Muscle of back (tissue), 11 donors: ENCODE results near the gene NFIB. TPM values are rescaled to one million over a fixed set of nuclear protein-coding genes. Genes with fewer than 3 reads are reported as not detected.
A peak's percentile ranks its signal among the peaks of the same experiment; 100 is the strongest.

ENCODE experiments used
- DNase-seq, 3 donors: peaks; one replicate each; pipeline versions ENCODE4 v3.0.0 to v3.0.0-alpha.2; 2013
- polyA plus RNA-seq, 10 donors: library from polyadenylated mRNA; unstranded; fragments of 120-200 nt; gene quantifications; one replicate each; pipeline ENCODE4 v1.2.1, GENCODE V29; 2013; ENCODE audit not compliant: insufficient read length in 10 of 10

The NFIB gene
- polyA plus RNA-seq, 10 donors = 78.5 to 107 (median 97.9) TPM

DNA sequence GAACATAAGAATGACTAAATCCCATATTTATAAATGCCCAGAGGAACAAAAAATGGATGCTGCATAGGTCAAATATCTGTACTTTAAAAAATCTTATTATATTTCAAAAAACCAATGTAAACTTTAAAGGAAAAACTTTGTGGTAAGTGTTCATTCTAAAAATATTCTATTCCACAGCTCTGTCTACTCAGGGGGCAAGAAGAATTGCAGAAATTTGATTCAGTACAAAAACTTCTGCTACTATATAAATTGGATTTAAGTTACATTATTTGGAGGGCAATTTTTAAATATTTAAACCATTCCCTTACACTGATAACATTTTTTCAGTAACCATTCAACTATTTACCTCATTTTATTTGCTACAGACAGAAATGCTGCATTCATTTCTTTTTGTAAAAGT lies 32.1 kb downstream of the NFIB start:
- DNase-seq = no peak

DNA sequence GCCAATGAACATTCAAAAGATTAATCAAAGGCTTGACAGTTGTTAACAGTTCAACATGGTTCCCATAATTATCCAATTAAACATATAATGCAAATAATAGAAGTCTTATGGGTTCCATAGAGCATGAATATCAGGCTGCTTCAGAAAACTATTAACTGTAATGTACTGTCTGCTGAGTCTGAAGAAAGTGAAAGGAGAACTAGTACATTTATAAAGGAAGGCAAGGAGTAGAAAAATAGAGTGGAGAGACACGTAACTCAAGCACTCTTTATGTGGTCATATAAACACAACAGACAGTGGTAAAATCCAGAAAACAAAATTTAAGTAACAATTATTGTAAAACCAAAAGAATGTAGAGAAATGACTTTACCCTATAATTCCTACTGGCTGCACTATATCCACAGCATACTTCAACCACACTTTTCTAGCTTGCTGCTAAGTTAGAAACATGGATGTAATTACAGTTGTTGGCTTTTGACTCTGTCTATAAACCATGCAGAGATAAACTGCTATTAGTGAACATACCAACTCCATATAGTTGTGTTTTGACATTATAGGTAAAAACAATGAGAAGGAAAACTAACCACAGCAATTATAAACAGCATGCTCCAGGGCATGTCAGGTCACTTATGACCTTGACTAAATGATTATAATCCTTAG lies 32.7 kb downstream of the NFIB start:
- DNase-seq = peak in 1 of 3 donors; percentile 34

DNA sequence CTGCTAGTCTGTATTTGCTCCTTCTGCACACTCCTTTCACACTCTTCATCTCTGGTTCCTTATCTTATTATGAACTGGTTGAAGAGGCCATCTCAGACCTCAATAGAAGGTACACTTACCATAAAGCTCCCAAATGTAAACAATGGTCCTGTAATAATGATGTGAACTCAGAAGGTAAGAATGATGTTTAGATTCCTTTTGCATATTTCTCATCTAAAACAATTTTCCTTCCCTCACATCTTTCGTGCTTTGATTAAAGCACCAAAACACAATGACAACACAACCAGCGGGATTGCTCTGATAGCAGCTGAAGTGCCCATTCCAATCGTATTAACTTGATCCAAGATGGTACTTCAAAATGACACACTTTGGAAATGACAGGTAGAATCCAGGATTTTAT lies 34.3 kb downstream of the NFIB start:
- no peak for DNase-seq

DNA sequence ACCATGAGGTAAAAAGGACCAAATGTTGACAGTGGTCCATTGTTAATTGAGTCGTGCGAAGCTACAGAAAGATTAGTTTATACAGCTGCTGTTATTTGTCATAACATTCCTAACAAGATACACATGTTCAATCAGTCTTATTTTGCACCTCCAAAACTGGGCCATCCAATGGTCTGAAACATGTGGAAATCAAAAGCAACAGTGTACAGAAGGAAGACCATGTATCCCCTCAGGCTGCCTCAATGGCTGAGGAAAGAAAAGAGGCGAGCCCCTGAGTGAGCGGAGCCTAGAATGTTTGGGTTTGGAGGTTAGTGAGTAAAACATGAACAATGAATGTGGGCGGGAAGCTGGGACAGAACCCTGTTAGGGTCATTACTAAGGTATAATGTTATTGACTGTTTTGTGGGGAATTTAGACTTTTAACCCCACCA lies 35.6 kb downstream of the NFIB start:
- peak in 1 of 3 donors; percentile 36 for DNase-seq

DNA sequence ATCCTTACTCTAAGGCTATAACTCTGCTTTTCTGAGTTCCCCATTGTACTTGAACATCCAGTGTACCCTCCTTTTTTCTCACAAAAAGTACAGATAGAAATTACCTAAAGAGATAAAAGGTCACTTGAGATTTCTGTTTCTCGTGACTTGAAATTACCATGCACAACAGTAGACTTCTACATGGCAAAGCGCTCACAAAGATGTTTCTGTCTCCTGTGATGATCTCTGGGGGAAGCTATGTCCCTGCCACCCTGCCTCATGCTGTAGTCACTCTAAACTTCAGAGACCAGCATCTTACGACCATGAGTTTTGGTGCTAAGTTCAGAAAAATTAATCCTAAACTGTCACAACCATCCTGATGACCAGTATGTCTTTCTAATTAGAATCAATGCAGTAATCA lies 36.2 kb downstream of the NFIB start:
- peak in 1 of 3 donors; percentile 41 for DNase-seq

DNA sequence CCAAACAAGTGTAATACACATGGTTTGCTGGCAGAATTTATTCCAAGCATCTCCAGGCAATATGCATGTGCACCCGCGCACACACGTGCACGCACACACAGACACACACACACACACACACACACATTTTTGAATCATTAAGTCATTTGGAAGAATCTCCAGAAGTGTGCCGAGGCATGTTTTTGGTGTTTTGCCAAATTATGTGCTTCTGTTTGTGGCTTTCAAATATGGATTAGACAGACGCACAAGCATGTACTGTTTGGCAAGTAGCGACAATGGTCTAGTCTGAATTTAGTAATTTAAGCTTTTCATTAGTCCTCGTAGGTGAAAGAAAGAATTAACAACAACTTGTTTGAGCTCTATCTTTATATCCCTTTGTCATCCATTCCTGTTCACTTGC lies 36.7 kb downstream of the NFIB start:
- peak; percentile 55 to 85 (median 77) for DNase-seq

DNA sequence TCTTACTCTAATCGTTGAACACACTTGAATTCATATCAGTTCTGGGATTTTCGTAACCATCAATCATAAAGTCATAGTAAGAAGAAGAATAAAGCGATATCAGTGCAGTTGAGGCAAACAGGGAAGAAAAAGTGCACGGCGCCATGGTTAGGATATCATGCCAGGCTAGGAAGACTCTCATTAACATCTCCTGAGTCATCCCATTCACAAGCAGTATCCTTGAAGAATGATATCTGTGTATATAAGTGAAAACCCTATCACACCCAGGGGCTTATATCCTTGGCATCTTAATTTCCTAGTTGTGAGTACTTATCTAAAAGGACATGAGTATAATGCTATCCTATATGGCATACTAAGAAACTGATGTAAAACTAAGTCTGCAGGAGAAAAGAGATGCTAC lies 38.6 kb downstream of the NFIB start:
- DNase-seq = no peak

DNA sequence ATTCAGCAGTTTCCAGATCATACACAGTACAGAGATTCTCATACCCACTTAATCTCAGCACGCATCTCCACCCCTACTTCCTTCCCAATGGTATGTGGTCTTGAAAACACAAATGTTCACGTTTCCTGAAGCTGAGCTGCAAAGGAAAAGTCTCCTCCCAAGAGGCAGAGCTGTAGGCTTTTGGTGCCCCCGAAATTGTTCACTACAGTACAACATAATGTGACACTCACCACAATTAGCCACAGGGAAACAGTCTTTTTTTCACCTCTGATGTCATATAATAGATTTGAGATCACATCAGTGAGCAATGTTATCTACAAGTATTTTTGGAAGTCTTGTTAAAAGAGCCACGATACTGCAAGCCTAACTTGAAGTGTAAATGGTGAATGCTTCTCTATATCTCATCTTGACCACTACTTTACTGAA lies 40.2 kb downstream of the NFIB start:
- DNase-seq = peak in 1 of 3 donors; percentile 75

DNA sequence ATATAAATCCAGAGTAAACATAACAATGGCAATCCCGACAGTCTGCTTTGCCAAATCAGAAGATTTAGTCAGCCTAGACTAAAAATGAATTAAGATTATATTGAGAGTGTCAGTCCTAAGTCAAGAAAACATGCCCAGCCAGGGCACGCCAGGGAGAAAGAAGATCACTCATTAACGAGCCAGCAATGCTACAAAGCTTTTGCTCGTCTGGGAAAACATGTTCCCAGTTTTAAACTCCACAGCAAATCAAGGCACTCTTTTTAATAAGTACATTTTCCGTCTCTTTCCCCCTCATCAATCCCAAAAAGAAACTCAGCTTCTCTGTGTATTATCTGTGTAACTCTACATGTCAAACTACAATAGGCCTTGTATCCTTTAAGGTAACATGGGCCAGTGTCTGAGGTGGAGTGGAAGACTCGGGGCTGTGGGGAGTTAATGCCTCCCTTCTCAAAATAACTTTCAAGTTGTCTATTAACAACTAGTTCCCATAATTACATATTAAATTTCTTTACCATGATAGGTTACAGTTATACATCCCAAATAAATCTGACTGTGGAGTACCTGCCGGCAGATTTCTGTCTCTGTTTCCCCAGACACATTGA lies 40.9 kb downstream of the NFIB start:
- peak in 1 of 3 donors; percentile 72 for DNase-seq

DNA sequence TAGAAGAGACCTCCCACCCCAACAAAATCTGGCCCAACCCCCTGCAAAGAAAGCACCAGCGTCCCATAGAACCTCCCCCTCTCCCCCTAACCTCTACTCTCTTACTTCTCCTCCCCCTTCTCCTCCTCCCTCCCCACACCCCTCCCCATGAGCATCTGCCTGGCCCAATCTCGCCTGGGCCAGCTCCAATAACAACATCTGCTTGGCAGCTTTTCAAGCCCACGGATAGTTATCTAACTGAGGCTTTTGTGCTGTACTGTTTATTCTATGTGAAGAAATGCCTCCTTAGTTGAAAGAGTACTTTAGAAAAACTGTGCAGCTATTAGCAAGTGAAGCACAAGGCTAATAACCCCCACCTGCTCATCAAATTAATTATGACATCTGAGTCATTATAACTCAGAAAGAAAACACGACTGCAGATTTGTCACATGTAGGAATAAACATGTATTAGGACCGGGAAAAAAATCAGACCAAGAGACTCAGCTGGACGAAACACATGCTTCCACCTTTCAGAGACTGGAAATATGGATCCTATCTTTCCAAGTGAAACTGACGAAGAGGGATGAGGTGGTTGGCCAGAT lies 42.8 kb downstream of the NFIB start:
- peak; percentile 94 to 98 (median 95) for DNase-seq

DNA sequence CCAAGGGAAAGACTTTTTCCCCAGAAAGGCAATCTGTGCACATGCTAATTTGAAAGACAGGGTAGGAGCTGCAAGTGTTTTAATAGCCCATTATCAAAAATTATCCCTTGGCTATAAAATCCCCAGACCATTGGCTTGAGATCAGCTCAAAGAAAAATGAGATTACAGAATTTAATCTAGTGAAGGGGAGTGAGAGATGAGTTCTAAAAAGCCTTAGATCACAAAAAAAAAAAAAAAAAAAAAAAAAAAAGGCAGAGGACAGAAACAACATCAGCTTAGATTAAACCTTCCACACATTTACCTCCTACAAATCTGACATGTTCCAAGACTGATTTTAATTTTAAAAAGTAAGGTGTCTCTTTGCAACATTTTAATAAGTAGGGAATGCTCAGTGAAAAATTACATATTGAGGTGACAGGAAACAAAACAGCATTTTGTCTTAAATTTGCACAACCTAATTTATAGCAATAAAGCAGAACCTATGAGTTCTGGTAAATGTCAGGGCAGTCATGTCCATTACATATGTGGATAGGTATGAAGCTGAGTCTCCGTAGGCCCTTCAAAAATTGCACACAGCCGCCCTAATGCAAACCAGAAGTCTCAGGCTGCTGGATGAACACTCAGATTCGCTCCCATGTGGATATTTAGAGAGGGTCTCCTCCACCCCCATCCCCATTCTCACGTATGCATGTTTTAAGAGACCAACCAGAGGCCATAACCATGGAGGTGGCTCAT lies 43.4 kb downstream of the NFIB start:
- peak; percentile 81 to 95 (median 83) for DNase-seq

DNA sequence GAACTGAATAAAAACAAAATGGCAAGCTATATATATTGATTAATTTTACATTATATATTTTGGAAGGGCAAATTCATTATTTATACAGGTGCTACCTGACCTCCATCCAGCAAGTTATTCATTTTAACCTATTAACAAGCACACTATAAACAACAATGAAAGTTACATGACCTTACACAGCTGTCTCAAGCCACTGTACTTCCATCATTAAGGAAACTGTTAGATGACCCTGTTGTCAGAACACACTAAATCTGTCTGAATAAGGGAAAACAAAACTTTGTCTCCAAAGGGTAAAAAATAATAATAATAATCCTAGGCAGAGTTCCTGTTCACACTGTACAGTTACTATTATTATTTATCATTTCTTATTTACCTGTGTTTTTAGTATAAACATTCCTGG lies 44.0 kb downstream of the NFIB start:
- no peak for DNase-seq

DNA sequence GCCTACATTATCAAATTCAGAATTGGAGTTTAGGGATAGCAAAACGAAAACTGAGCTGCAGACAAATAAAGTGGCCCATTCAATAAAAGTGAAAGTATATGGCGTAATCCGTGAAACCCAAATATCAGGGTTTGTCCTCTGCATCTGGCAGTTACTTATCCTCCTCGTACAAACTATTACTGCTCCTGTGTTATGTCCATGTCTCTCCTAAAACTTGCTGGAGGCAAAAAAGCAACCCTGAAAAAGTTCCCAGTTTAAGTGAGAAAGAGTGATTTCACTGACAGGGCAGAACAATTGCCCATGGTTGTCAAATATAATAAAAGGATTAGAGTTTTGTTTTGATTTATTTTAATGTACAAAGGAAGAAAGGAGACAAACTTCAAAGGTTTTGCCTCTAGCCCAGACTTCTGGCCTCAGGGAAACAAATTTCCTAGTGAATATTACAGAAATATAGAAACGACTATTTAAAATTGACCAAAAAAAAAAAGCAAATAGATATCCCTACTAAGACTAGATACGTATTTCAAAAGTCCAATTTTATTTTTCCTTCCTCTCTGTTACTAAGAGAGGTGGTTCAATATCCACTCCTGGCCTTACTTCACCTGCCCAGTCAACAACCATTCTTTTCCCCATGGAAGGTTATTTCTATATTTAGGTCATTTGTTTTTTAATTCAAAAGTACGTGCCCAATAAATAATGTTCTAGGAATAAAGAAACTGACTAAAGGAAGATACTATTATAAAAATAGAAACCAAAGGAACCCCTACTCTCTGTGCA lies 50.0 kb downstream of the NFIB start:
- DNase-seq = no peak

DNA sequence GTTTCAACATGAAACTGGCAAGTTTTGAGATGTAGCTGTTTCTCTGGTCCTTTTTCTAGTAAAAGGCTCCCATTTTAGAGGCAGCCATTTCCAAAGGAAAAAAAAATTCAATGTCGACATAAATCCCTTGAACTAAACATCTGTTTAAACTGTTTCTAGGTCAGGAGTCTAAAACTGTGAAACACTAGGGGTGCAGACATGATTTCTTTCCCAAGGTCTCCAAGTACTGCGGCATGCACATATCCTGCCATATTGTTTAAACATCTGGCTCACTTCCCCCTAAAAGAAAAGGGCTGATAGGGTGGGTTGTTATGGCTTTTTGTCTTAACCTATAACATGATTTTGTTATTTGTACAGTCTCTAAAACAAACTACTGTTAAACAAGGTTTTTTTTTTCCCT lies 51.1 kb downstream of the NFIB start:
- peak in 1 of 3 donors; percentile 84 for DNase-seq

DNA sequence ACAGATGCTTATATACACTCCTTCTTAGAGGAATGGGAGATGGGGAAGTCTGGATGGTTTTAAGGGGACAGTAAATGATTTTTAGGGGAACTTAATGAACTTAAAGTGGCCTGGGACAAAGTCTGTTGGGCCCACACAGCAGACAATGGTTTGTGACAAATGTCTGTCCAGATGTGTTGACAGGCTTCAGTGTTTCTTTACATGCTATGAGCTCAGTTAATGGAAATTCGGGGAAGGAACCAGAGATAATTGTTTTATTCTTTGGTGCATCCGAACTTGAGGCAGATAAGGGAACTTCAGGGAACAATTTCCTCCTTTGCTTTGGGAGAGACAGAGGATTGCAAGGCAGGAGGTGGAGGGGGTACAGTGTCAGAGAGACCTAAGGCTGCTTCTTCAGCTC lies 52.3 kb downstream of the NFIB start:
- no peak for DNase-seq

DNA sequence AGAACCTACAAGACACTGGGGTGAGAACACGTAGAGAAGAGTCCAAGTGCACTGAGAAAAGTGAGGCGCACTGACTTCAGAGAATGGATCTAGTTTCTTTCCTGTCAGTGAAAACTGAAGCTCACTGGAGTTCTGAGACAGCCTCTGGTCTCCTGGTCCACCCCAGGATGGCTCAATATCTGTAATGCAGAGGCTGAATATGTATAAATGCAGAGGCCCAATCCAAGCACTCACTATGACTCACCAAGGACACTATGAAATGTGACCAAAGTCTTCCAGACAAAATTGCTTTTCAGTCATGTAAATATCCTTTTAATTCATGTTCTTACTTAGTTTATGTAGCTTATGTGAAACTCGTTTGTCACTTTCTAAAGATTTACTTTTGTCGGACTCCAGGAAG lies 53.8 kb downstream of the NFIB start:
- DNase-seq = no peak

DNA sequence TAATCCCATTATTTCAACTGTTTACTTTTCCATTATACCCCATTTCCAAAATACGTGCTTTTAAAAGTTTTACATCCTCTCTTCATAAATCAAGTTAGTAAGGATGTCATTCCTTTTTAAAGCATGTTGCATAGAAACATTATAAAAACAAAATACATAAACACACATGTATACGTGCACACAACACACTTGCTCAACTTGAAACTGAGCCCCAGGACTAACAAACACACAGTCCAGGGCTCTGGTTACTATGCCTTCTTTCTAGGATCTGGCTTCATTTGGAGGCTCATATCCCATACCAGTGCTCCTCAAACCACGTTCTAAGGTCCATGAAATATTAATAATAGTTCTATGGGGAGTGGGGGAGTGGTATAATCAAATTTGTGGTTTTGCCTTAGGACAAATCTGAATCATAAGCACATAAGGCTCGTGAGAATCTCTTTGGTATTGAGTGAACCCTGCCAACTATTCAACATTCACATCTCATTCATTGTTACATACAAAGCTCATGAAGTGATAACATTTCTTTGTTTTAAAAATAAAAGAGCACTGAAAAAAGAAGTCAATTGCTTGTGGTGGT lies 55.2 kb downstream of the NFIB start:
- no peak for DNase-seq

DNA sequence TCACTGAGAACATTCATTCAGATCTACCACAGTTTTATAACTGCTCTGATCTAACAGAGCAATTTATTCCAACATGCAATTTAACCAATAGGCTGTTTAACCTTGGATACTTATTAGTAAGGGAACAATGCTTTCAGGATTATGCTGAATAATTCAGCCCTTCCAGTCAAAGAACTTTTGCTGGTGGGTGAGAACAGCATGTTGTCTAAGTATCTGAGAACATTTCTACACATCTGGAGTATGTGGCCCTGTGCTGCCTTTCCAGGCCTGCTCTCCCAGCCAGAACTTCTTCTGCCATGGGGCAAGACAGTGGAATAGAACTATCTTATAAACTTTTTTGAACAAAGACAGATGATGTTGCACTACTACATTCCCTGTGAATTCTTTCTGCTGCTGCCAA lies 55.8 kb downstream of the NFIB start:
- DNase-seq = no peak

DNA sequence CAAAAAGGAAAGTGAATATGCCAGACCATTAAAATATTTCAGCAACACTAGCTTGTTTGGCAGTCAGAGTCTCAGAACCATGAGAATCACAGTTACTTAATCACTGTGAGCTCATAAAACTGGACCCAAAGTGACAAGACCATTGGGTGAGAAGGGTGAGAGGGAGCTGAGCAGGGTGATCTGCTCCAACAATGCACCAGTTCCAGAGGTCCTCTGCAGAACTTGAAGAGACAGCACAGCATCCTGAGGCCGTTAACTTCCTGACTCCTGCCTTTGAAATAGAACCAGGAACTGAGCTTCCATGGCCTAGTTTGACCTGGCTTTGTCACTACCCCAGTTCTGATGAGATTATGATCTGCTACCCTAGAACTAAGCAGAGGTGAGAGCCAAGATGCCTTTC lies 57.4 kb downstream of the NFIB start:
- DNase-seq = no peak

DNA sequence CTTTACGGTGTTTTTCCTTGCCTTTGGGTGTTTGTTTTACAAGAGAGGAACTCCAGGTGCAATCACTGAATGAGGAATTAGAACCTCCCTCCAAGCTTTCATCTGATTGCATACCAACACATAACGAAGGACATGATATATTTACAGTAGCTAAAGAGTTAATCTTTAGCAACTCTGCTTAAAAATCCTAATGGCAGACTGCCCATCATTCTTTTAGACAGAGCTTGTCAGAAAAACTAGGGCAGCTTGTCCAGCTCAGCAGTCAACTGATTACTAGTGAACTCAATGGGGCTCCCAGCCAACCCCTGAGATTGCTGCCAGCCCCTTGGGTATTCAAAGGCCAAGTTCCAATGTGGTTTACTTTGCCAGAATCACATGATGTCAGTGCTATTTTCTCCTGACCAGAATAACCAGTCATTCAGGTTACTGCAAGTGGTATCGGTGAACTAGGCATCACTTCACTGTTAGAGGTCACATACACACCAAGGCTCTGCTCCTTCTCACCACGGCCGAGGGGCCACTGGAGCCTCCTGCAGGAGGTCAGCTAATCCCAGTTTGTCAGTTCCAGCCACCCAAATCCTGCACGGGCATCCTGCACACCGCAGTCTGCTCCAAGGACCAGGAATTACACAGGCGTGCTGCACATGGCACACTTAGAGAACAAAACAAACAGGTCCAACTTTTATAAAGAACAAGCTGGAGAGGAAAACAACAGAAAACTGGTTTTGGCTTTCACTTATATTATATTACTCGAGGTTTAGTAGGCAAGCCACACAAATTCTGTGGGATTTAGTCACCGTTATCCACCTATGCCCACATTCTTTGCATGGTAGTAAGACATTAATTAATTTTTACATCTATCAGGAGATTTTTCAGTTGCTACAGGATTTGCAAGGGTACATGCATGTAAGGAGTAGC lies 62.5 kb downstream of the NFIB start:
- peak; percentile 49 to 75 (median 64) for DNase-seq
